Embryonic facial prominence (tissue), 1 donor: ENCODE results near the gene TBC1D9.
"Not testable (repeated sequence)": the region's sequence is repeated elsewhere in the genome, so short reads cannot be mapped to it uniquely, and the experiment has no call there.

Experiments used
- DNase-seq: peaks from one replicate; pipeline ENCODE4 v3.0.0-alpha.2; 2016; ENCODE audit errors: extremely low spot score

Gene TBC1D9

DNA sequence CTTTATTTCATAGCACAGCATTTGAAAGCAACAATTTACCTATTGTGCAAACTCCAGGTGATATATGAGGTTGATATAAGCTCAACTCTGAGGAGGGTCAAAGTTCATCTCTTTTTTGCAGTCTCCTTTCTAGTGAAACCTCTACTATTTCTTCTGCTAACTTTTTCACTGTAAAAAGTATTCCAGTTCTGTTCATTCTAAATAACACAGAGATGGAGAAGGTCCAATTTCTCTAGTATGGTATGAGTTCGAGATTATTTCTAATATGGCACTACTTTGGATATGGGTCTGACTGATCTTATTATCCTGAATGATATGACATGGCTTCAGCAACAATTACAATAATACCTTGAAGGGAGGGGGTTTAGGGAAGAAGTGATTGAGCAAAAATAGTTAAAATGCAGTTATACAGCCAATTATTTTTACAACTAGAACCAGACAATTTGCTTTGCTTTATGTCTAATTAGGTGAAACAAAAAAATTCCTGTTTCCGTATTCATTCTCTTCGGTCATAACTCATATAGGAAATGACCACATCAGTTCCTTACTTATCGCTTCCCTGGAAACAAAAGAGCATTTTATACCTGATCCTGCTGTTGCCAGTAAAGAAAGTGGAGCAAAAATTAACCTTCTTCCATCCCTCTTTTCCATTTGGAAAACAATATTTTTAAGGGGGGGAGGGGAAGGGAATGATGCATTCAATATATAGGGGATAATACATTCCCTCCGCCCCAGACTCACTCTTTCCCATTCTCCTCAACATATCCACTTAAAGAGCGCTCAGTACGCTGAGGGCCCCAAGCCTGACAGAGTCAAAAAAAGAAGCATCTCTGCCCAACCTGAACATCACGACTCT lies 1.0 kb downstream of the TBC1D9 start:
- DNase-seq, result peak; percentile 18

GRCh38 chr4:140753329-140753728 lies 2.9 kb downstream of the TBC1D9 start:
- no peak for DNase-seq

DNA sequence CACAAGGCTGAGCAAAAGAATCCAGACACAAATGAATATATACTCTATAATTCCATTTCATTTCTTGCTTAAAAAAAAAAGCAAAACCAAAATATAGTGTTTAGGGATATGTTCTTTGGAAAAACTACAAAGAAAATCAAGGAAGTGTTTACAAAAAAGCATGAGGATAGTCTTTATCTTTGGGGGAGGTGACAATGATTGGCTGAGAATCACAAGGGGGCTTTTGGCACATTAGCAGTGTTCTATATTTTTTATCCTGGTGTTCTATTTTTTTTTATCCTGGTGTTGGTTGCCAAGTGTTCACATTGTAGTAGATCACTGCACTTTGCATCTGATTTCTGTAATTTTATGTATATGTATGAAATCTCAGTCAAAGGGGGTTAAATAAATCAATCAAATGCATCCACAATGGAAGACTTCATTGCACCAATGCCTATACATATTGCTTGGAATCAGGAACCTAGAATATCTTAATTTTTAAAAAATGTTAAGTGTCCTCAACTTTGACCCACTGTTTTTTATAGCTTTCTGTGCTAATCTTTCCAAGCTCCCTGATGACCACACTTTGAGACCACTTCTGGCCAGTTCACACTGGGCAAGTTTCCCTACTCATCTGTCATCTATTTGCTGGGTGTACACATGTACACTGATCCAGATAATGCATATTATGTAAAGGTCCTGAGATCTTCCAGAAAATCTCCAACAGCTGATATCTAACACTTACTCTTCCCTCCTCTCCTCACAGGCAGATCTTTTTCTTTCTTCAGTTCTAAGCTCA lies 3.7 kb downstream of the TBC1D9 start:
- no peak for DNase-seq

DNA sequence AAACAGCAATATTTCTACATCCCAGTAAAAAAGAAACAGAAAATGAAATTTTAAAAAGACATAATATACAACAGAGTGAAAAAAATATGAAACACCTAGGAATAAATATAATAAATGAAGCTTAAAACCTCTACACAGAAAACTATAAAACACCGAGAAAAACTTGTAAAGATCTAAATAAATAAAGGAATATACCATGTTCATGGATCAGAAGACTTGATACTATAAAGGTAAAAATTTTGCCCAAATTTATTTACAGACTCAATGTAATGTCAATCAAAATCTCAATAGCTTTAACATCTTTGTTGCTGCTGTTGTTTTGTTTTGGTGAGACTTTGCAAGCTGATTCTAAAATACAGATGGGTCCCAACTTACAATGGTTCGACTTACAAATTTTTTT lies 5.7 kb downstream of the TBC1D9 start:
- DNase-seq, result no peak

DNA sequence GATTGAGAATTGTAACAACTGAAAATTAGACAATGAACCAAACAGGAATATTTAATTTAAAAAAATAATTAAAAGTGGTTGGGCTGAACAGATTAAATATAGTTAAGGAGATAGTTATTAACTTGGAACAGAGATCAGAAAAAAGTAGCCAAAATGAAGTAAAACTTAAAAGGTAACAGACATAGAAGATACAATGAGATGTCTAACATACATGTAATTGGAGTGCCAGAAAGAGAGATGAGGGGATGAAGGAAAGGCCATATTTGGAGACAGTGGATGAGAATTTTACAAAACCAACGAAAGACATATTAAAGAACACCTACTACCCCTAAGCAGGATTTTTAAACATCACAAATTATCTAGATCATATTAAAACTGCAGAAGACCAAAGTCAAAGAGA lies 8.0 kb downstream of the TBC1D9 start:
- no peak for DNase-seq

DNA sequence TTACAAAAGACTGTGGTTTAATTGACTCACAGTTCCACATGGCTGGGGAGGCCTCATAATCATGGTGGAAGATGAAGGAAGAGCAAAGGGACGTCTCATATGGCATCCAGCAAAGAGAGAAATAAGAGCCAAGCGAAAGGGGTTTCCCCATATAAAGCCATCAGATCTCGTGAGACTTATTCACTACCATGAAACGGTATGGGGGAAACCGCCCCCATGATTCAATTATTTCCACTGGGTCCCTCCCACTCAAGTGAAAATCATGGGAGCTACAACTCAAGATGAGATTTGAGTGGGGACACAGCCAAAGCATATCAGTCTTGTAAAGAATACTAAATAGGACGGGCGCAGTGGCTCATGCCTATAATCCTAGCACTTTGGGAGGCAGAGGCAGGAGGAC lies 9.6 kb downstream of the TBC1D9 start:
- not testable (repeated sequence) for DNase-seq

DNA sequence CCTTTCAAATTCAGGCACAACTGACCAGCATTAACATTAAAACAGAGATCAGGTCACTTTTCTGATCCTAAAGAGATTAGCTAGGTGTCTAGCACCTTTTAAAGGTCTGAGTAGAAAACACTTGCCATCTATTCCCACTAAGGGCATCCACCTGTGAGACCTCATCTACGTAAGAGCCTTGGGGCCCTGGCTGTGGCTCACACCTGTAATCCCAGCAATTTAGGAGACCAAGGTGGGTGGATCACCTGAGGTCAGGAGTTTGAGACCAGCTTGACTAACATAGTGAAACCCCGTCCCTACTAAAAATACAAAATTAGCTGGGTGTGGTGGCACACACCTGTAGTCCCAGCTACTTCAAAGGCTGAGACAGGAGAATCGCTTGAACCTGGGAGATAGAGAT lies 11.8 kb downstream of the TBC1D9 start:
- DNase-seq, result no peak

DNA sequence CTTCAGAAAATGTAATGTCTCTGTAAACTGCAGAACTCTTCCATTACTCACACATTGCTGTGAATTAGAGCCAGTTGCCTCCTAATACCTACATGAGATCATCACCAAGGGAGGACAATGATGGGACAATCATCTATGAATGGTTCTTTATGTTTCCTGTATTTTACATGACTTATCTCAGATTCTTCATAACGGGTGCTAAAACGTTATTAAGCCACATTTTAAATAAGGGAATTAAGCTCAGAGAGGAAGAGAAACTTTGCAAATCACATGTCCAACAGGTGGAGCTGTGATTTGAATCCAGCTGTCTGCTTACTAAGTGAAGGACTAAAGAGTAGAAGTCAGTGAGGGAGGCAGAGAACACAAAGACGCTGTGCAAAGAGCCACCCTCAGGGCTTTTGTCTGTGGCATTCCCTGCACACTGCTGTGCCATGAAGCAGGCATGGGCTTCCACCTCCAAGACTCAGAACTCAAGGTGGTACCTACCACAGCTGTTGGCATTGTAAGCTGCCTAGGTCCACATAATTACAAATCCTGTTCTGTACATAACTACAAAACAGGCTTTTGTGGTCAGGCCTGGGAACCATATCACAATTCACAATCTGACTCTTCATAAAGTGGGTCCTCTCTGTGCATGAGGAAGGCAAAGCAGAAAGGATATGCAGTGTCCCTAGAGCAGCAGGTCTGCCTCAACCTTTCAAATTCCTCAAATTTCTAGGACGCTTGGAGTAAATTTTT lies 12.8 kb downstream of the TBC1D9 start:
- no peak for DNase-seq

- DNase-seq, result no peak
These were observed 13.4 kb downstream of the TBC1D9 start for GRCh38 chr4:140742838-140743193.

DNA sequence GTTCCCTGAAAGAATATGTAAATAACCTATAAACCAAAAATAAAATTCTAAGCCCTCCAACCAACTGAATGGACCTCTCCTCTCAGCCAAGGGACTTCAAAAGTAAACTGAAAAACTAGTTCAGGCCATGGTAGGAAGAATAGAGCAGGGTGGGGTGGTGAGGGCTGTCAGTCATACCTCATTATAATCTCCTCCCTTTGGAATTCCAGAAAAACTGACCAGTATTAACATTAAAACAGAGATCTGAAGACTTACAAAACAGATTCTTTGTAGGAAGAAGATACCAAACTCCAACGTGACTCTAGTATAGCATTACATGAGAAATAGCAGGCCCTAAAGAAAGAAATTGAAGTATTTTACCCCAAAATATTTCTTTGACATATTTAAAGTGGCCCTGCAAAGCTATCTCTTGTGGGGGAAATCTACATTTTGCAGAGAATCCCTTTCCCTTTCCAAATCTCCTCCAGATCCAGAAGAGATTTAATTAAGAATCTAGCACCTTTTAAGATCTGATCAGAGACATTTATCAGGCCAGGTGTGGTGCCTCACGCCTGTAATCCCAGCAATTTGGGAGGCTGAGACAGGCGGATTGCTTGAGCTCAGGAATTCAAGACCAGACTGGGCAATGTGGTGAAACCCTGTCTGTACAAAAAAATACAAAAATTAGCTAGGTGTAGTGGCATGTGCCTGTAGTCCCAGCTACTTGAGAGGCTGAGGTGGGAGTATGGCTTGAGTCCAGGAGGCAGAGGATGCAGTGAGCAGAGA lies 15.1 kb downstream of the TBC1D9 start:
- no peak for DNase-seq

DNA sequence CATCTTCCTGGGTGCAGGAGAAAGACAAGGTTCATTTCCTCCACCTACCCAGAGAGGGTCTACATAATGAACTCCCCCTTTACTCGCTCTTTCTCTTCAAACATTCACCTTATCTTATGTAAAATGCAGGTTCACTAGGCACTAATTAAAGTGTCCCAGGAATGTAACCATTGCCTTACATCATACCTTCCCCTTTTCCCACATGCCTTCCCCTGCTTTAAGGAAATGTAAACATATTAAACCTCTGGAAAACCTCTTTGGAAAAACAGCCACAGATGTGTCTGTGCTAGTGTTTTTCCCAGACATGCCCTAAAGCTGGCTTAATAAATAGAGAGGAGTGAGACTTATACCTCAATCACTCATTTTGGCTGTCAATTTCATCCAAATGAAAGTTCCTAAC lies 15.8 kb downstream of the TBC1D9 start:
- no peak for DNase-seq

DNA sequence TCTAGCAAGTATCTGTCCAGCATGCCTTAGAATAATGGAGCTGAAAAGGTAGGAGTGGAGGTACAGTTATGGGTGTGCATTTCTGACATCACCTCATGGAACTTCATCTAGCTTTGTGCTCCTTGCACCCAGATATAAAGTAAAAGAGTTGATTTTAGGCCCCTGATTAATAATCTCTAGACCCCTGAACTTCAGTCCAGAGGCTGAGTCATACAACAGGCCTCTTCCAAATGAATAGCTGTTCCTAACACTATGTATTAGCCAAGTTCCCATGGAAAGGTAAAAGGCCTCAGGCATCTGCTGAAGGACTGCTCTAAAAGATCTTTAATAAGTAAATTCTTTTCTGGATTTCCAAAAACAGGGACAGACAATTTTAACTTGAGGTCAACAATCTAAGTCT lies 16.2 kb downstream of the TBC1D9 start:
- no peak for DNase-seq

DNA sequence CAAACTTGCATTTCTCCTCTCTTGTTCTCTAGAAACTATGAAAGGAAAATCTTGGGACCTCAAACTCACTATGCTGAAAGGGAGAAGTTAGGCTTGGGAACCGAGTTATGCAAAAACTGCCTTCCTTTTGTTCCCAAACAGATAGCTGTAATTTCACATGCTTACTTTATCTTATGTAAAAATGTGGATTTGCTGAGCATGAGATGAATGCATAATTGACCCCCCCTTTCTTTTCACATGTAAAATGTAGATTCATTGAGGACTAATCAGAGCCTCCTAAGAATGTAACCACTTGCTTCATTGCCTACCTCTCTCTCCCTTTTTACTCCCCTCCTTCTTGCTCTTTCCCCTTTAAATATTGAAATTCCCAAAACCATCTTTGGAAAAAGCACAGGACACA lies 18.0 kb downstream of the TBC1D9 start:
- DNase-seq, result no peak

GRCh38 chr4:140736669-140737343 lies 19.4 kb downstream of the TBC1D9 start:
- DNase-seq, result no peak

DNA sequence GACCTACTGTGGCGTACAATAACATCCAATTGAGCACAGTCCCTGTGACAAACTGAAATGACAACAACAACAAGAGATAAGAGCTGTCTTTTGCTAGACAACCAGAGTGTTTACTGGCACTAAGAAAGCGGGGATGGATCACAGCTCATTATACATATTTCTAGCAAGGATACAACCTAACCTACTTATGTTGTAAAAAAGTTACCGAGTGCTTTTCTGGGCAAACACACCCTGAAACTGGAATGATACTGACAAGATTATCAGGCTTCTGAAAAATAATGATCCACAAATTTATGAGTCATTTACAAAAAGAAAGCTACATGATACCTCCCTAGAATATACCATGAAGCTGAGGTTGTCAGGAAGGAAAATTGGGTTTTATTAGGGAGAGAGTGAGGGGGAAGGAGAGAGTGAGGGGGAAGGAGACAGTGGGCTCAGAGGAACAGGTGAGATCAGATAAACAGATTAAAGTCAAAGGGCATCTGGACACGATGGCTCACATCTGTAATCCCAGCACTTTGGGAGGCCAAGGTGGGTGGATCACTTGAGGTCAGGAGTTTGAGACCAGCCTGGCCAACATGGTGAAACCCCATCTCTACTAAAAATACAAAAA lies 20.3 kb downstream of the TBC1D9 start:
- no peak for DNase-seq

- DNase-seq, result no peak
These were observed 20.9 kb downstream of the TBC1D9 start for GRCh38 chr4:140735317-140735716.

- DNase-seq, result no peak
These were observed 23.4 kb downstream of the TBC1D9 start for GRCh38 chr4:140732780-140733179.

- DNase-seq, result no peak
These were observed 26.7 kb downstream of the TBC1D9 start for GRCh38 chr4:140729344-140730049.

- DNase-seq, result no peak
These were observed 29.2 kb downstream of the TBC1D9 start for GRCh38 chr4:140726776-140727500.
